ENCODE data around the gene ALDH18A1.

- TF ChIP-seq, protein P1, sequence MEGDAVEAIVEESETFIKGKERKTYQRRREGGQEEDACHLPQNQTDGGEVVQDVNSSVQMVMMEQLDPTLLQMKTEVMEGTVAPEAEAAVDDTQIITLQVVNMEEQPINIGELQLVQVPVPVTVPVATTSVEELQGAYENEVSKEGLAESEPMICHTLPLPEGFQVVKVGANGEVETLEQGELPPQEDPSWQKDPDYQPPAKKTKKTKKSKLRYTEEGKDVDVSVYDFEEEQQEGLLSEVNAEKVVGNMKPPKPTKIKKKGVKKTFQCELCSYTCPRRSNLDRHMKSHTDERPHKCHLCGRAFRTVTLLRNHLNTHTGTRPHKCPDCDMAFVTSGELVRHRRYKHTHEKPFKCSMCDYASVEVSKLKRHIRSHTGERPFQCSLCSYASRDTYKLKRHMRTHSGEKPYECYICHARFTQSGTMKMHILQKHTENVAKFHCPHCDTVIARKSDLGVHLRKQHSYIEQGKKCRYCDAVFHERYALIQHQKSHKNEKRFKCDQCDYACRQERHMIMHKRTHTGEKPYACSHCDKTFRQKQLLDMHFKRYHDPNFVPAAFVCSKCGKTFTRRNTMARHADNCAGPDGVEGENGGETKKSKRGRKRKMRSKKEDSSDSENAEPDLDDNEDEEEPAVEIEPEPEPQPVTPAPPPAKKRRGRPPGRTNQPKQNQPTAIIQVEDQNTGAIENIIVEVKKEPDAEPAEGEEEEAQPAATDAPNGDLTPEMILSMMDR (IDR thresholded peaks at IDR 0.05), result no peak
- TF ChIP-seq POLR2A (IDR thresholded peaks at IDR 0.05) (no peak), EP300 (IDR thresholded peaks at IDR 0.05) (no peak)
These were observed 51.3 kb downstream of the ALDH18A1 start for GRCh38 chr10:95605163-95605562.

Data from ovary (tissue), 3 donors.